ENCODE measurements around the gene ANKH.

DNA sequence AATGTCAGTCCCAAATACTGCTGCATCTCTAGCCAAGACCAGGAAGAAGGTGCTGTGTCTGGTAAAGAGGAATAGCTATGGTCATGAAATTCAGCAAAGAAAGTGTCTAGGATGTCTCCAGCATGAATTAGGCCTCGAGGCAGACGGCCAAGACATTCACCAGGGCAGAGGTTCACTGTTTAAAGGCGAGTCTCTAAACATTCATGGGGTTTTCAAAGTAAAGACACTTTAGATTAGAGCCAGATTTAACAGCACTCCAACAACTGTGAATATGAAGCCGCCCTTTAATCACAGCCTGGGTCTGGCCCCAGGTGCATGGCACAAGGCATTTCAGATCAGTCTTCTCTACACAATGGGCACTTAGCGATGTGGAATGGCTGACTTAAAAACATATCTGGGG lies 95.0 kb downstream of the ANKH start:
- no peak for TF ChIP-seq HMG20A (CRISPR knock-in tag; IDR thresholded peaks at IDR 0.05; ENCODE audit: borderline replicate concordance)
- TF ChIP-seq MAZ (IDR thresholded peaks at IDR 0.05; ENCODE audit: borderline replicate concordance, low read depth, low read length): no peak
- no peak for TF ChIP-seq MAZ (CRISPR knock-in tag; IDR thresholded peaks at IDR 0.05; ENCODE audit: low read depth)
- TF ChIP-seq, protein P1, sequence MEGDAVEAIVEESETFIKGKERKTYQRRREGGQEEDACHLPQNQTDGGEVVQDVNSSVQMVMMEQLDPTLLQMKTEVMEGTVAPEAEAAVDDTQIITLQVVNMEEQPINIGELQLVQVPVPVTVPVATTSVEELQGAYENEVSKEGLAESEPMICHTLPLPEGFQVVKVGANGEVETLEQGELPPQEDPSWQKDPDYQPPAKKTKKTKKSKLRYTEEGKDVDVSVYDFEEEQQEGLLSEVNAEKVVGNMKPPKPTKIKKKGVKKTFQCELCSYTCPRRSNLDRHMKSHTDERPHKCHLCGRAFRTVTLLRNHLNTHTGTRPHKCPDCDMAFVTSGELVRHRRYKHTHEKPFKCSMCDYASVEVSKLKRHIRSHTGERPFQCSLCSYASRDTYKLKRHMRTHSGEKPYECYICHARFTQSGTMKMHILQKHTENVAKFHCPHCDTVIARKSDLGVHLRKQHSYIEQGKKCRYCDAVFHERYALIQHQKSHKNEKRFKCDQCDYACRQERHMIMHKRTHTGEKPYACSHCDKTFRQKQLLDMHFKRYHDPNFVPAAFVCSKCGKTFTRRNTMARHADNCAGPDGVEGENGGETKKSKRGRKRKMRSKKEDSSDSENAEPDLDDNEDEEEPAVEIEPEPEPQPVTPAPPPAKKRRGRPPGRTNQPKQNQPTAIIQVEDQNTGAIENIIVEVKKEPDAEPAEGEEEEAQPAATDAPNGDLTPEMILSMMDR (CRISPR knock-in tag; IDR thresholded peaks at IDR 0.05): no peak
- no peak for TF ChIP-seq ZSCAN29 (CRISPR knock-in tag; conservative IDR thresholded peaks at IDR 0.05)
- no peak for TF ChIP-seq ZNF766 (CRISPR knock-in tag; IDR thresholded peaks at IDR 0.05; ENCODE audit: borderline replicate concordance)
- TF ChIP-seq BRCA1 (CRISPR knock-in tag; IDR thresholded peaks at IDR 0.05): no peak
- no peak for TF ChIP-seq ZNF660 (CRISPR knock-in tag; IDR thresholded peaks at IDR 0.05; ENCODE audit: borderline replicate concordance, low read depth)
- no peak for TF ChIP-seq ZKSCAN5 (CRISPR knock-in tag; IDR thresholded peaks at IDR 0.05)
- no peak for TF ChIP-seq POLR2AphosphoS2 (IDR thresholded peaks at IDR 0.05; ENCODE audit: low read depth, low read length)
